Measurements from ENCODE around the gene TULP1. TPM values are rescaled to one million over a fixed set of nuclear protein-coding genes. Genes with fewer than 3 reads are reported as not detected.
"Not testable (repeated sequence)": the region's sequence is repeated elsewhere in the genome, so short reads cannot be mapped to it uniquely, and the experiment has no call there.

TULP1 gene
- total RNA-seq, 4 donors from 2014 or later, result 1.2 TPM; not detected in 3

DNA sequence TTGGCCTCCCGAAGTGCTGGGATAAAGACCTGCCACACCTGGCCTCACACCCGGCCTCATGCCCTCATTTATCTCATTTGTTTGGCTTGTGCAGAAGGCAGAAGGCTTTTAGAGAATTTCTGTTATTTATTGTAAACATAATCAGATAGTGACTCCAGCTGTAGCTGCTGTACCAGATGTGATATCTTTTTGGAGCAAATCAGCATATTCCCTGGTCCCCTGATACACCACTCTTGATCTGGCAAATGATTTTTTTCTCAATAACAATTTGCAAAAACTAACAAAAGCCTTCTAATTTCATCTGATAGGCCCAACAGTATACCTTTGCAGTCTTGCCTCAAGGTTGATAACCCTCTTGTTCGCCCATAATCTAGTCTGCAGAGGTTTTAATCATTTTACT lies 26.5 kb upstream of the TULP1 start:
- Histone ChIP-seq H3K9me3 (peaks cover 0 to 7% (median 0%) of the 10 kb centered on the region in 4 donors), H3K27me3 (no peaks in the 10 kb centered on the region), H3K36me3 (no peaks in the 10 kb centered on the region), H3K4me1 (peaks cover 0 to 5% (median 2%) of the 10 kb centered on the region in 4 donors), H3K4me3 (no peak overlapping the region), H3K27ac (replicated peaks in 1 of 4) (no peak overlapping the region)
- TF ChIP-seq POLR2A (IDR thresholded peaks at IDR 0.05; ENCODE audit: low read depth), result no peak
- no peak for TF ChIP-seq POLR2AphosphoS5 (IDR thresholded peaks at IDR 0.05)
- TF ChIP-seq, protein P1, sequence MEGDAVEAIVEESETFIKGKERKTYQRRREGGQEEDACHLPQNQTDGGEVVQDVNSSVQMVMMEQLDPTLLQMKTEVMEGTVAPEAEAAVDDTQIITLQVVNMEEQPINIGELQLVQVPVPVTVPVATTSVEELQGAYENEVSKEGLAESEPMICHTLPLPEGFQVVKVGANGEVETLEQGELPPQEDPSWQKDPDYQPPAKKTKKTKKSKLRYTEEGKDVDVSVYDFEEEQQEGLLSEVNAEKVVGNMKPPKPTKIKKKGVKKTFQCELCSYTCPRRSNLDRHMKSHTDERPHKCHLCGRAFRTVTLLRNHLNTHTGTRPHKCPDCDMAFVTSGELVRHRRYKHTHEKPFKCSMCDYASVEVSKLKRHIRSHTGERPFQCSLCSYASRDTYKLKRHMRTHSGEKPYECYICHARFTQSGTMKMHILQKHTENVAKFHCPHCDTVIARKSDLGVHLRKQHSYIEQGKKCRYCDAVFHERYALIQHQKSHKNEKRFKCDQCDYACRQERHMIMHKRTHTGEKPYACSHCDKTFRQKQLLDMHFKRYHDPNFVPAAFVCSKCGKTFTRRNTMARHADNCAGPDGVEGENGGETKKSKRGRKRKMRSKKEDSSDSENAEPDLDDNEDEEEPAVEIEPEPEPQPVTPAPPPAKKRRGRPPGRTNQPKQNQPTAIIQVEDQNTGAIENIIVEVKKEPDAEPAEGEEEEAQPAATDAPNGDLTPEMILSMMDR (IDR thresholded peaks at IDR 0.05), result no peak
- no peak for TF ChIP-seq EP300 (IDR thresholded peaks at IDR 0.05)
- intact Hi-C loops (cut with DNase I), result no loop called here
- DNase-seq (ENCODE audit: extremely low spot score), result no peak
- 86% methylated on average over 3 of the region's 3 CpGs for WGBS

GRCh38 chr6:35535847-35536246 lies 23.2 kb upstream of the TULP1 start:
- H3K27me3 ChIP-seq; H3K4me1 ChIP-seq; intact Hi-C loops (cut with DNase I); DNase-seq (ENCODE audit: extremely low spot score); H3K27ac ChIP-seq (replicated peaks in 1 of 4); H3K4me3 ChIP-seq; H3K36me3 ChIP-seq; H3K9me3 ChIP-seq: not testable (repeated sequence)
- WGBS, result 79% methylated on average over 6 of the region's 6 CpGs

DNA sequence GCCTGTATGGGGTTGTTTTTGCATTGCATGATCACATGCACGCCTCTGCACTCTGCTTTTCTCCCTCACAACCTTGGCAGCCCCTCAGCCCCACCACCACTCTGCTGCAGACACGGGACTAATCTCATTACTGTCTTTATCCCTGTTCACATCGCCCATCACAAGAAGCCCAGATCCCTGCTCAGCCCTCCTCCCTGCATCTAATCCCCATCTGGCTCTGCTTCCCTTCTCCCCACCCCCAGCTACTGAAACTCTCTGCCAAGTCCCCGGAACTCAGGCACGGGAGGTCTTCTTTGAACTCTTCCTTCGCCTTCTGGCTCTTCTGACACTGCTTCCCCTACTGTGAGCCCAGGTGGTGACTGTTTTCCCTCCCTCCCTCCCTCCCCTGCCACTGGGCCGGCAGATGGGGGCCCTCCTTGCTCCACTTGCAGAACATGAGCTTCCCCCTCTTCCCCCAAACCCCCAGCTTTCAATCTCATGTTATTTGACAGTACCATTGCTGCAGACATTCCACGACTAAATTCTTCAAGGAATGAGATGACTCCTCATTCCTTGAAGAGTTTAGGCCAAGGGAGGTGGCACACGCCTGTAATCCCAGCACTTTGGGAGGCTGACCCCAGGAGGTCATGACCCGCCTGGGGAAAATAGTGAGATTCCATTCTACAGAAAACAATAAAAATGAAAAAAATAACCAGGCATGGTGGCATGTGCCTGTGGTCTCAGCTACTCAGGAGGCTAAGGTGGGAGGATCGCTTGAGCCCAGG lies 21.9 kb upstream of the TULP1 start:
- no peak for DNase-seq (ENCODE audit: extremely low spot score)
- Histone ChIP-seq H3K27ac (replicated peaks in 1 of 4) (no peak overlapping the region), H3K36me3 (no peaks in the 10 kb centered on the region), H3K9me3 (no peaks in the 10 kb centered on the region), H3K27me3 (peaks cover 0 to 6% (median 0%) of the 10 kb centered on the region in 4 donors), H3K4me1 (peaks cover 0 to 7% (median 2%) of the 10 kb centered on the region in 4 donors), H3K4me3 (no peak overlapping the region)
- 36% methylated on average over 11 of the region's 11 CpGs for WGBS
- intact Hi-C loops (cut with DNase I), result no loop called here
- no peak for TF ChIP-seq EP300 (IDR thresholded peaks at IDR 0.05)
- TF ChIP-seq POLR2AphosphoS5 (IDR thresholded peaks at IDR 0.05), result no peak
- TF ChIP-seq, protein P1 (IDR thresholded peaks at IDR 0.05), result no peak
- no peak for TF ChIP-seq POLR2A (IDR thresholded peaks at IDR 0.05; ENCODE audit: low read depth)

DNA sequence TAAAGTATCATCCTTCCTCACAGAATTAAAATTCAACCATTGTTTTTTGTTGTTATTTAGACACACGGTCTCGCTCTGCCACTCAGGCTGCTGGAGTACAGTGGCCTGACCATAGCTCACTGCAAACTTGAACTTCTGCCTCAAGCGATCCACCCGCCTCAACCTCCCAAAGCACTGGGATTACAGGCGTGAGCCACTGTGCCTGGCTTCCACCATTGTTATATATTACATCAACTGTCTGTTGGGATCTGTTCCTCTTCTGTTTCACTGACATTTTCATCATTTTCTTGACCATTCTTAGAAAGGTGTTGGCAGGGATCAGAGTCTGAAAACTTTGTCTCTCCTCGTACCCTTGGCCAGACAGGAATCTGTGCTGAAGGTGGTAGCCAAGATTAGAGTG lies 21.3 kb upstream of the TULP1 start:
- intact Hi-C loops (cut with DNase I), result no loop called here
- Histone ChIP-seq H3K4me1 (peaks cover 0 to 7% (median 2%) of the 10 kb centered on the region in 4 donors), H3K27ac (replicated peaks in 1 of 4) (no peak overlapping the region), H3K4me3 (no peak overlapping the region), H3K27me3 (peaks cover 0 to 6% (median 0%) of the 10 kb centered on the region in 4 donors), H3K36me3 (no peaks in the 10 kb centered on the region), H3K9me3 (no peaks in the 10 kb centered on the region)
- WGBS, result 60% methylated on average over 6 of the region's 6 CpGs
- no peak for DNase-seq (ENCODE audit: extremely low spot score)
- TF ChIP-seq POLR2A (IDR thresholded peaks at IDR 0.05; ENCODE audit: low read depth), result no peak
- TF ChIP-seq EP300 (IDR thresholded peaks at IDR 0.05), result no peak
- no peak for TF ChIP-seq POLR2AphosphoS5 (IDR thresholded peaks at IDR 0.05)
- TF ChIP-seq, protein P1 (IDR thresholded peaks at IDR 0.05), result no peak

DNA sequence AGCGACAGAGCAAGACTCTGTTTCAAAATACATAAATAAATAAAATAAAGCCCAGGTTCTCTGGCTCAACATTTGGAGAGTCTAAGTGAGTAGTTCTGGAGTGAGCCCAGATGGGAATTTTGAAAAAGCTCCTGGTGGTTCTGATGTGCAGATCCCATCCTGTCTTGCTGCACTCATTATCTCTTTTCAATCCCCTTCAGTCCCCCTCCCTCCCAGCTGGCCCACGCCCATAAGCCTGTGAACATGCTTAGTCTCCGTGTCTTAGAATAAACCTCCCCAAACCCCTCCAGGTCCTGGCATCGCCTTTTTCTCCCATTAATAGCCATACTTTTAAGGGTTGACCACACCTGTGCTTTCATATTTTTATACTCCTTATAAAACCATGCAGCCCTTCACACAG lies 19.4 kb upstream of the TULP1 start:
- no peaks in the 10 kb centered on the region for H3K36me3 ChIP-seq
- DNase-seq (ENCODE audit: extremely low spot score), result no peak
- TF ChIP-seq POLR2AphosphoS5 (IDR thresholded peaks at IDR 0.05) (no peak), EP300 (IDR thresholded peaks at IDR 0.05) (no peak), POLR2A (IDR thresholded peaks at IDR 0.05; ENCODE audit: low read depth) (no peak)
- TF ChIP-seq, protein P1 (IDR thresholded peaks at IDR 0.05), result no peak
- intact Hi-C loops (cut with DNase I), result no loop called here
- no peaks in the 10 kb centered on the region for H3K9me3 ChIP-seq
- H3K4me1 ChIP-seq, result peaks cover 0 to 7% (median 2%) of the 10 kb centered on the region in 4 donors
- H3K27ac ChIP-seq (replicated peaks in 1 of 4), result no peak overlapping the region
- no peak overlapping the region for H3K4me3 ChIP-seq
- H3K27me3 ChIP-seq, result peaks cover 0 to 6% (median 0%) of the 10 kb centered on the region in 4 donors
- 87% methylated on average over 4 of the region's 4 CpGs for WGBS
